ENCODE data around the gene TRIM52. TPM values are rescaled to one million over a fixed set of nuclear protein-coding genes. Genes with fewer than 3 reads are reported as not detected.
A peak's percentile ranks its signal among the peaks of the same experiment; 100 is the strongest.

TRIM52 gene
- total and polyA plus RNA-seq, 2 donors (not counting 1 experiment from before 2014, with no cell fraction given): 7.9 to 8.1 TPM

GRCh38 chr5:181218795-181219124 lies 42.2 kb downstream of the TRIM52 start:
- TF ChIP-seq CTCF (conservative IDR thresholded peaks at IDR 0.05 in 1 of 2, IDR thresholded peaks at IDR 0.05 in 1 of 2; ENCODE audit: low read depth in 1 of 2, low read length in 2 of 2) (no peak), EZH2 (IDR thresholded peaks at IDR 0.05; ENCODE audit: low read length, missing control alignments) (no peak)
- no peaks in the 10 kb centered on the region for H3K27me3 ChIP-seq (ENCODE audit: control insufficient read depth, insufficient read depth, low read length)
- no peak overlapping the region for H2AFZ ChIP-seq (ENCODE audit: low read length)
- no peaks in the 10 kb centered on the region for H3K36me3 ChIP-seq (ENCODE audit: control insufficient read depth, insufficient read depth, low read length)
- peak overlapping the region; percentile 1 to 53 (median 32) for H3K4me3 ChIP-seq (replicated peaks in 1 of 4; ENCODE audit: control extremely low read depth in 1 of 4, insufficient read depth in 1 of 4, low read depth in 3 of 4, low read length in 4 of 4)
- DNase-seq (ENCODE audit: low read depth in 2 of 2): peak in 1 of 2 donors; percentile 28
- no peaks in the 10 kb centered on the region for H3K9me3 ChIP-seq (ENCODE audit: control insufficient read depth, insufficient read depth, low read depth, low read length)
- H4K20me1 ChIP-seq (ENCODE audit: control insufficient read depth, extremely low read depth, insufficient read depth, low read length): no peaks in the 10 kb centered on the region
- H3K4me2 ChIP-seq (ENCODE audit: extremely low read depth, insufficient read depth, low read length): peak overlapping the region; percentile 13
- H3K4me1 ChIP-seq (ENCODE audit: control insufficient read depth, extremely low read depth, insufficient read depth, low read length): peaks cover 5% of the 10 kb centered on the region
- H3K27ac ChIP-seq (ENCODE audit: insufficient read depth, low read length): no peak overlapping the region
- no peaks in the 10 kb centered on the region for H3K79me2 ChIP-seq (ENCODE audit: control insufficient read depth, insufficient read depth, low read length)
- H3K9ac ChIP-seq (ENCODE audit: insufficient read depth, low read length): no peak overlapping the region

GRCh38 chr5:181217803-181218062 lies 43.2 kb downstream of the TRIM52 start:
- DNase-seq (ENCODE audit: low read depth in 2 of 2): no peak
- TF ChIP-seq CTCF (conservative IDR thresholded peaks at IDR 0.05 in 1 of 2, IDR thresholded peaks at IDR 0.05 in 1 of 2; ENCODE audit: low read depth in 1 of 2, low read length in 2 of 2) (no peak), EZH2 (IDR thresholded peaks at IDR 0.05; ENCODE audit: low read length, missing control alignments) (no peak)
- Histone ChIP-seq H3K4me2 (ENCODE audit: extremely low read depth, insufficient read depth, low read length) (peak overlapping the region; percentile 69), H3K9ac (ENCODE audit: insufficient read depth, low read length) (no peak overlapping the region), H3K4me3 (replicated peaks in 1 of 4; ENCODE audit: control extremely low read depth in 1 of 4, insufficient read depth in 1 of 4, low read depth in 3 of 4, low read length in 4 of 4) (peak overlapping the region; percentile 23 to 59 (median 46)), H3K27me3 (ENCODE audit: control insufficient read depth, insufficient read depth, low read length) (no peaks in the 10 kb centered on the region), H4K20me1 (ENCODE audit: control insufficient read depth, extremely low read depth, insufficient read depth, low read length) (no peaks in the 10 kb centered on the region), H3K79me2 (ENCODE audit: control insufficient read depth, insufficient read depth, low read length) (no peaks in the 10 kb centered on the region), H3K27ac (ENCODE audit: insufficient read depth, low read length) (no peak overlapping the region), H3K9me3 (ENCODE audit: control insufficient read depth, insufficient read depth, low read depth, low read length) (no peaks in the 10 kb centered on the region), H3K4me1 (ENCODE audit: control insufficient read depth, extremely low read depth, insufficient read depth, low read length) (peaks cover 5% of the 10 kb centered on the region), H2AFZ (ENCODE audit: low read length) (peak overlapping the region; percentile 63), H3K36me3 (ENCODE audit: control insufficient read depth, insufficient read depth, low read length) (no peaks in the 10 kb centered on the region)

- H3K9ac ChIP-seq (ENCODE audit: insufficient read depth, low read length): peak overlapping the region; percentile 8
- H3K9me3 ChIP-seq (ENCODE audit: control insufficient read depth, insufficient read depth, low read depth, low read length): no peaks in the 10 kb centered on the region
- no peaks in the 10 kb centered on the region for H3K36me3 ChIP-seq (ENCODE audit: control insufficient read depth, insufficient read depth, low read length)
- DNase-seq (ENCODE audit: low read depth in 2 of 2): peak; percentile 54 to 58
- no peaks in the 10 kb centered on the region for H3K79me2 ChIP-seq (ENCODE audit: control insufficient read depth, insufficient read depth, low read length)
- peaks cover 5% of the 10 kb centered on the region for H3K4me1 ChIP-seq (ENCODE audit: control insufficient read depth, extremely low read depth, insufficient read depth, low read length)
- peak; percentile 6 to 21 for TF ChIP-seq CTCF (conservative IDR thresholded peaks at IDR 0.05 in 1 of 2, IDR thresholded peaks at IDR 0.05 in 1 of 2; ENCODE audit: low read depth in 1 of 2, low read length in 2 of 2)
- TF ChIP-seq EZH2 (IDR thresholded peaks at IDR 0.05; ENCODE audit: low read length, missing control alignments): no peak
- H3K27ac ChIP-seq (ENCODE audit: insufficient read depth, low read length): no peak overlapping the region
- peak overlapping the region; percentile 63 for H2AFZ ChIP-seq (ENCODE audit: low read length)
- H4K20me1 ChIP-seq (ENCODE audit: control insufficient read depth, extremely low read depth, insufficient read depth, low read length): no peaks in the 10 kb centered on the region
- H3K4me2 ChIP-seq (ENCODE audit: extremely low read depth, insufficient read depth, low read length): peak overlapping the region; percentile 69
- peak overlapping the region; percentile 23 to 59 (median 46) for H3K4me3 ChIP-seq (replicated peaks in 1 of 4; ENCODE audit: control extremely low read depth in 1 of 4, insufficient read depth in 1 of 4, low read depth in 3 of 4, low read length in 4 of 4)
- H3K27me3 ChIP-seq (ENCODE audit: control insufficient read depth, insufficient read depth, low read length): no peaks in the 10 kb centered on the region
These were observed 43.7 kb downstream of the TRIM52 start for GRCh38 chr5:181217111-181217802.

Measured in fibroblast of lung (primary cell).